ENCODE results near the gene EFNB1. TPM values are rescaled to one million over a fixed set of nuclear protein-coding genes. Genes with fewer than 3 reads are reported as not detected.

EFNB1 gene
- total and polyA plus RNA-seq, 2 of the 8 experiments (the other 6 are each of a cell fraction or from before 2014, with no cell fraction given), result 2.3 to 5.4 TPM

DNA sequence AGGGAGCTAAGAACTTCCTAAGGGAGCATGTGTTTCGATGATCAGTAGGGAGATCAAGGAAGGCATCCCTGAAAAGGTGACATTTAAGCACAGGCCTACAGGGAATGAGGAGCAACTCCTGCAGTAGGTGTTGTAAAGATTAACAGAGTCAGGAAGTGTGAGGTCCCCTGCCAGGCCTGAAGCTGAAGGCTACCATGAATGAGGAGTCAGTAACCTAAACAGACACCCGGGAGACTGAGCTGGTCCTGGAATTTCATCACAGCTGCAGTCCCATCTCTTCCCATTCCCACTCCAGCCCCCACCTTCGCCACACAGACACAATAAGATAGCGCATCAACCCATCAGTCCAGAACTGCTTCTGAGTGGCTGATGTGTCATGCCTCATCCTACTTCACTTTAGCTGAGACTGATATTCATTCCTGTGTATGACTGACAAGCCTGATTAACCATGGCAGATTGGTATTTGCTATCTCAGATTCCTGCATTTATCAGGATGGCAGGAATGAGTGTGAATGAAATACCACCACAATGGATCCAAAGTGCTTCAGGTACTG, 27.0 kb upstream of the EFNB1 start (continued):
- no peak for TF ChIP-seq HDAC2 (IDR thresholded peaks at IDR 0.05; ENCODE audit: borderline replicate concordance in 1 of 2, low read depth in 2 of 2, low read length in 2 of 2)
- no peak for TF ChIP-seq ASH2L (IDR thresholded peaks at IDR 0.05; ENCODE audit: low read length)
- no peak for TF ChIP-seq MAFK (IDR thresholded peaks at IDR 0.05; ENCODE audit: low read depth, low read length)
